ENCODE measurements around the gene SRSF7.

The SRSF7 gene

DNA sequence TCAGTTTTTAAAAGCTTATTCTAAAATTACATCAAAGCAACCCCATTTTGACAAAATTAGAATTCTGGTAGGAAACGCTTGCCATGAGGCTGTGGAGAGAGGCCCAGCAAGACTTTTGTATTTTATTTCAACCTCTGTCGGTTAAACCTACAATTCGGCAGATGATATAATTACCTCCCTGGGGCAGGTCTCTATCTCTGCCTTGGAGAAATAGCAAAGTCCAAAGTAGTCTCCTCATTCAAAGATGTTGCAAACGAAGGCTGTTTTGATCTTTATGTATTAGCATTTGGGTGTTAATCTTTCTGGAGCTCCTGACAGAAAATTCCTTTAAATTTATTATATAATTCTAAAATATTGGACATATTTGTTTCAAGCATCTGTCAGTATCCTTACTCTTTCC lies 49.6 kb downstream of the SRSF7 start (continued):
- TF ChIP-seq, protein P1, sequence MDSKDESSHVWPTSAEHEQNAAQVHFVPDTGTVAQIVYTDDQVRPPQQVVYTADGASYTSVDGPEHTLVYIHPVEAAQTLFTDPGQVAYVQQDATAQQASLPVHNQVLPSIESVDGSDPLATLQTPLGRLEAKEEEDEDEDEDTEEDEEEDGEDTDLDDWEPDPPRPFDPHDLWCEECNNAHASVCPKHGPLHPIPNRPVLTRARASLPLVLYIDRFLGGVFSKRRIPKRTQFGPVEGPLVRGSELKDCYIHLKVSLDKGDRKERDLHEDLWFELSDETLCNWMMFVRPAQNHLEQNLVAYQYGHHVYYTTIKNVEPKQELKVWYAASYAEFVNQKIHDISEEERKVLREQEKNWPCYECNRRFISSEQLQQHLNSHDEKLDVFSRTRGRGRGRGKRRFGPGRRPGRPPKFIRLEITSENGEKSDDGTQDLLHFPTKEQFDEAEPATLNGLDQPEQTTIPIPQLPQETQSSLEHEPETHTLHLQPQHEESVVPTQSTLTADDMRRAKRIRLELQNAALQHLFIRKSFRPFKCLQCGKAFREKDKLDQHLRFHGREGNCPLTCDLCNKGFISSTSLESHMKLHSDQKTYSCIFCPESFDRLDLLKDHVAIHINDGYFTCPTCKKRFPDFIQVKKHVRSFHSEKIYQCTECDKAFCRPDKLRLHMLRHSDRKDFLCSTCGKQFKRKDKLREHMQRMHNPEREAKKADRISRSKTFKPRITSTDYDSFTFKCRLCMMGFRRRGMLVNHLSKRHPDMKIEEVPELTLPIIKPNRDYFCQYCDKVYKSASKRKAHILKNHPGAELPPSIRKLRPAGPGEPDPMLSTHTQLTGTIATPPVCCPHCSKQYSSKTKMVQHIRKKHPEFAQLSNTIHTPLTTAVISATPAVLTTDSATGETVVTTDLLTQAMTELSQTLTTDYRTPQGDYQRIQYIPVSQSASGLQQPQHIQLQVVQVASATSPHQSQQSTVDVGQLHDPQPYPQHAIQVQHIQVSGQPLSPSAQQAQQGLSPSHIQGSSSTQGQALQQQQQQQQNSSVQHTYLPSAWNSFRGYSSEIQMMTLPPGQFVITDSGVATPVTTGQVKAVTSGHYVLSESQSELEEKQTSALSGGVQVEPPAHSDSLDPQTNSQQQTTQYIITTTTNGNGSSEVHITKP (tag by site-specific recombination; IDR thresholded peaks at IDR 0.05): no peak
- TF ChIP-seq ZNF473 (tag by site-specific recombination; IDR thresholded peaks at IDR 0.05): no peak
- no peak for TF ChIP-seq ZNF175 (tag by site-specific recombination; IDR thresholded peaks at IDR 0.05)
- no peak for TF ChIP-seq ZFP37 (tag by site-specific recombination; IDR thresholded peaks at IDR 0.05)
- no peak for TF ChIP-seq ZBTB48 (tag by site-specific recombination; IDR thresholded peaks at IDR 0.05)
- no peak for TF ChIP-seq ZBTB8A (tag by site-specific recombination; IDR thresholded peaks at IDR 0.05)
- no peak for TF ChIP-seq ZNF223 (tag by site-specific recombination; IDR thresholded peaks at IDR 0.05)
- TF ChIP-seq ZNF132 (tag by site-specific recombination; IDR thresholded peaks at IDR 0.05; ENCODE audit: borderline replicate concordance): no peak

DNA sequence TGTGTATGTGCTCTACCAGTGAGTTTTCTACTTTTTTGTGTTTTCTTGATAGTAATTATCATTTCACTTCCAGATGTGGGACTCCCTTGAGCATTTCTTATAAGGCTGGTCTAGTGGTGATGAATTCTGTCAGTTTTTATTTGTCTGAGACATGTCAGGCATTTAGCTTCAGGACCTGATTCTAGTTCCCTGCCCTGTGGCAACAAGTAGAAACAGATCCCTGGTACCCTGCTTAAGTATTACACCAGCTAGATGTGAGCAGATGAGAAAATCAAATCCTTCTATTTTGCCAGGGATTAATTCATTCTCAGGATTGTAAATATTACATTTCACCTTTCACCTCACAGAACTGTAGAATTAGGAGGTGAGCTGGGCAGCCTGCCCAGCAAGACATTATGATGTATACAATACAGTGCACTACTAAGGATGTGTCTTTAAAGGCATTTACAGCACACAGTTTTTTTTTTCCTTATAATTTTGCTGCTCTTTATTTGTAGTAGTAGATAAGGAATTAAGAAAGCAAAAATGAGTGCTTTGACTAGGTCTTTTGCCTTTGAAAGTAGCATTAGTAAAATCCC lies 50.2 kb downstream of the SRSF7 start:
- ChIA-PET POLR2A (interaction anchor here (0.7 to 1.3 kb wide), 2 partner anchors 45 to 50 kb away, joined by 3 read pairs; partner anchors contain the start of gene SRSF7), CTCF (interaction anchor here (0.6 kb wide), 1 partner anchor 118 kb away, joined by 3 read pairs; no protein-coding TSS in a partner anchor)
- Histone ChIP-seq H3K36me3 (ENCODE audit: control insufficient read depth in 2 of 2, insufficient read depth in 1 of 2, low read length in 2 of 2) (peaks cover 0 to 3% of the 10 kb centered on the region in 2 experiments; a peak in 1 of 3 replicates), H3K27ac (ENCODE audit: extremely low read depth, low read depth, low read length) (no peak overlapping the region), H3K9me3 (ENCODE audit: control insufficient read depth, insufficient read depth, low read depth, low read length) (no peaks in the 10 kb centered on the region), H3K4me3 (ENCODE audit: low read depth, low read length) (no peak overlapping the region), H3K4me1 (ENCODE audit: control insufficient read depth, insufficient read depth, low read length) (peaks cover 8% of the 10 kb centered on the region)
- TF ChIP-seq ZNF112 (tag by site-specific recombination; IDR thresholded peaks at IDR 0.05): no peak
- no peak for TF ChIP-seq ZSCAN23 (tag by site-specific recombination; IDR thresholded peaks at IDR 0.05)
- TF ChIP-seq ZNF621 (tag by site-specific recombination; IDR thresholded peaks at IDR 0.05): no peak
- no peak for TF ChIP-seq ZNF529 (tag by site-specific recombination; IDR thresholded peaks at IDR 0.05; ENCODE audit: insufficient replicate concordance)
- peak; percentile 72 for TF ChIP-seq SETDB1 (IDR thresholded peaks at IDR 0.05; ENCODE audit: insufficient read length, low read length)

DNA sequence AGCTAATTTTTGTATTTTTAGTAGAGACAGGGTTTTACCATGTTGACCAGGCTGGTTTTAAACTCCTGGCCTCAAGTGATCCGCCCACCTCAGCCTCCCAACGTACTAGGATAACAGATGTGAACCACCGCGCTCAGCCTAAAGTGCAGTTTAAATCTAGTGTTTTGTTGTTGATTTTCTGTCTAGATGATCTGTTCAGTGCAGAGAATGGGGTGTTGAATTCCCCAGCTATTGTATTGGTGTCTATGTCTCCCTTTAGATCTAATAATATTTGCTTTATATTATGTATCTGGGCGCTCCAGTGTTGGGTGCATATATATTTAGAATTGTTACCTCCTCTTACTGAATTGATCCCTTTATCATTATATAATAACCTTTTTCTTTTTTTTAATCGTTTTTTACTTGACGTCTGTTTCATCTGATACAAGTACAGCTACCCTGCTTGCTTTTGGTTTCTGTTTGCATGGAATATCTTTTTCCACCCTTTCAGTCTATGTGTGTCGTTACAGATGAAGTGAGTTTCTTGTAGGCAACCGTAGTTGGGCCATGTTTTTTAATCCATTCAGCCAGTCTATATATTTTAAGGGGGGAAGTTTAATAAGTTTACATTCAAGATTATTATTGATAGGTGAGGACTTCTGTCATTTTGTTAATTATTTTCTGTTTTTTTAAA lies 50.9 kb downstream of the SRSF7 start:
- ChIA-PET POLR2A (interaction anchor here (1.3 kb wide), 1 partner anchor 51 kb away, joined by 3 read pairs; the partner anchor contains the start of gene SRSF7), CTCF (interaction anchor here (1.0 kb wide), 1 partner anchor 12 kb away, joined by 4 read pairs; no protein-coding TSS in a partner anchor)
- peaks cover 8% of the 10 kb centered on the region for H3K4me1 ChIP-seq (ENCODE audit: control insufficient read depth, insufficient read depth, low read length)
- no peaks in the 10 kb centered on the region for H3K9me3 ChIP-seq (ENCODE audit: control insufficient read depth, insufficient read depth, low read depth, low read length)
- peaks cover 0 to 3% of the 10 kb centered on the region in 2 experiments; a peak in 1 of 3 replicates for H3K36me3 ChIP-seq (ENCODE audit: control insufficient read depth in 2 of 2, insufficient read depth in 1 of 2, low read length in 2 of 2)
- TF ChIP-seq HOXA7 (CRISPR knock-in tag; IDR thresholded peaks at IDR 0.05; ENCODE audit: borderline replicate concordance) (no peak), ZNF626 (tag by site-specific recombination; IDR thresholded peaks at IDR 0.05) (no peak), ZEB2 (tag by site-specific recombination; IDR thresholded peaks at IDR 0.05) (no peak), ZFP69B (tag by site-specific recombination; IDR thresholded peaks at IDR 0.05) (no peak), ZFP3 (tag by site-specific recombination; IDR thresholded peaks at IDR 0.05; ENCODE audit: low read depth) (no peak)
- H3K4me3 ChIP-seq (ENCODE audit: low read depth, low read length): no peak overlapping the region
- H3K27ac ChIP-seq (ENCODE audit: extremely low read depth, low read depth, low read length): no peak overlapping the region

Data from HEK293 (cell line).